AG09309 (cell line): ENCODE data around the gene LRRC28.

Experiments used
- DNase-seq: peaks from one replicate; pipeline ENCODE4 v3.0.0-alpha.2; 2010; ENCODE audit warnings: low read depth
- H3K4me3 ChIP-seq: 2 replicates; pipeline ENCODE4 v1.5.1; 2011; ENCODE audit warnings: mild to moderate bottlenecking, low read depth, low read length, moderate library complexity; ENCODE audit not compliant: control insufficient read depth
- CTCF ChIP-seq: IDR thresholded peaks from 2 replicates; pipeline ENCODE4 v1.5.1; 2011; ENCODE audit warnings: mild to moderate bottlenecking, low read depth, low read length, inconsistent platforms; ENCODE audit not compliant: insufficient read depth, control insufficient read depth; ENCODE audit errors: missing control alignments

The LRRC28 gene

GRCh38 chr15:99257107-99257750, 5.9 kb downstream of the LRRC28 start:
- DNase-seq: no peak
- H3K4me3 ChIP-seq: no peak overlapping the region
- no peak for TF ChIP-seq CTCF

GRCh38 chr15:99264125-99264524, 12.8 kb downstream of the LRRC28 start:
- no peak overlapping the region for H3K4me3 ChIP-seq
- DNase-seq: no peak
- TF ChIP-seq CTCF: no peak

GRCh38 chr15:99265541-99266070, 14.3 kb downstream of the LRRC28 start:
- DNase-seq: no peak

GRCh38 chr15:99267957-99268356, 16.7 kb downstream of the LRRC28 start:
- H3K4me3 ChIP-seq: no peak overlapping the region
- TF ChIP-seq CTCF: no peak
- no peak for DNase-seq

More at GRCh38 chr15:99265541-99266070, 14.3 kb downstream of the LRRC28 start:
- TF ChIP-seq CTCF: no peak
- H3K4me3 ChIP-seq: no peak overlapping the region

GRCh38 chr15:99268431-99268830, 17.1 kb downstream of the LRRC28 start:
- DNase-seq: no peak
- TF ChIP-seq CTCF: no peak
- H3K4me3 ChIP-seq: no peak overlapping the region

GRCh38 chr15:99273801-99274200, 22.5 kb downstream of the LRRC28 start:
- no peak for TF ChIP-seq CTCF
- no peak overlapping the region for H3K4me3 ChIP-seq
- DNase-seq: no peak
